ENCODE data around the gene ARHGAP35.
"Not testable (repeated sequence)": the region's sequence is repeated elsewhere in the genome, so short reads cannot be mapped to it uniquely, and the experiment has no call there.

The ARHGAP35 gene

GRCh38 chr19:46872967-46873366 lies 12.2 kb downstream of the ARHGAP35 start:
- no peak for DNase-seq

DNA sequence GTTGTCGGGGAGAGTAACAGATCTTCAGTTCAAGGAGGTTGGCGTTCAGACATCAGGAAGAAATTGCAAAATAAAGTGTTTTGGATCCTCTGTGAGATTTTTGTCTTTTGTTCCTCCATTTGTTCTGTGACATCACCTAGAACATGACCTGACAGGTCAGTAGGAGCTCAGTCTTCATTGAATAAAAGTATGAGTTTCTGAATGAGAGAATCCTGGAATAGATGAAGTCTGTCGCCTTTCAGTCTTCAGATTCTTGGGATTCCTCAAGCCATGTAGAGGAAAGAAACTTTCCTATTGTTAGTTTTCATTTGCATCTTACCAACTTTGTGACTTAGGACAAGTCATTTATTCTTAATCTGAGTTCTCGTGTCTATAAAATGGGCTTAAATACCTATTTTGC lies 14.4 kb downstream of the ARHGAP35 start:
- DNase-seq: no peak

DNA sequence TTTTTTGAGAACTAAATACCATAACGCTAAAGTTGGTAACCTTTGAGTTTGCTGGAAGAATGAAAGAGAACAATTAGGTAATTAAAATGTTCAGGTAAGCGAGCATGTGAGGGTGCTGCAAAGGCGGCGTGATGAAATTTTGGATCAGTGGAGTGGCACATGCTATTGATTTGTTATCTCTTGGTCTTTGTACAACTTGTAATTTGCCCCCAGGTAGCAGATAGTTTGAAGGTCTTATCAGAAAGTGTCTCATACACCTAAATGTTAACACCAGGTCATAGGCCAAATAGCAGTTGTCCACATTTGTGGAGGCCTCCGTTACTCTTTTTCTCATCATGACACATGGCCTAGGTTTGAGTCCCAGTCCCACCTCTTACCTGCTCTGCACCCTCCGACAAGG lies 14.9 kb downstream of the ARHGAP35 start:
- no peak for DNase-seq

DNA sequence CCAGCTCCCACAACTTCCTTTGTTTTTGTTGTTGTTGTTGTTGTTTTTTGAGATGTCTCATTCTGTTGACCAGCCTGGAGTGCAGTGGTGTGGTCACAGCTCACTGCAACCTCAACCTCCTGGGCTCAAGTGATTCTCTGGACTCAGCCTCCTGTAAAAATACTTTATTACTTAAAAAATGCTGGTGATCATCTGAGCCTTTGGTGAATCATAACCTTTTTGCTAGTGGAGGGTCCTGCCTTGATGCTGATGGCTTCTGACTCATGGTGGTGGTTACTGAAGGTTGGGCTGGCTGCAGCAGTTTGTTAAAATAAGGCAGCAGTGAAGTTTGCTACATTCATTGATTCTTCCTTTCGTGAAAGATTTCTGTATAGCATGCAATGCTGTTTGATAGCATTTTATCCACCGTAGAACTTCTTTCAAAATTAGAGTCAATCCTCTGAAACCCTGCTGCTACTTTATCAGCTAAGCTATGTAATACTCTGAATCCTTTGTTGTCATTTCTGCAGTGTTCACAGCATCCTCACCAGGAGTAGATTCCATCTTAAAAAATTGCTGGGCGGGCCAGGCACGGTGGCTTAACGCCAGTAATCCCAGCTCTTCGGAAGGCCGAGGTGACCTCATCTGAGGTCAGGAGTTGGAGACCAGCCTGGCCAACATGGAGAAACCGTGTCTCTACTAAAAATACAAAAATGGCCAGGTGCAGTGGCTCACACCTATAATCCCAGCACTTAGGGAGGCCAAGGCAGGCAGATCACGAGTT lies 18.0 kb downstream of the ARHGAP35 start:
- DNase-seq: no peak

DNA sequence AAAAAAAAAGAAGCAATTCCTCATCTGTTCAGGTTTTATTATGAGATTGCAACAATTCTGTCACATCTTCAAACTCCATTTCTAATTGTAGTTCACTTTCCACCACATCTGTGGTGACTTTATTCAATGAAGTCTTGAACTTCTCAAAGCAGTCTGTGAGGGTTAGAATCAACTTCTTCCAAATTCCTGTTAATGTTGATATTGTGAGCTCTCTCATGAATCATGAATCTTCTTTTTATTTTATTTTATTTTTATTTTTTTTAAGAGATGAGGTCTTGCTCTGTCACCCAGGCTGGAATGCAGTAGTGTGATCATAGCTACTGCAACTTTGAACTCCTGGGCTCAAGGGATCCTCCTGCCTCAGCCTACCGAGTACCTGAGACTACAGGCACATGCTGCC lies 19.6 kb downstream of the ARHGAP35 start:
- no peak for DNase-seq

- no peak for DNase-seq
These were observed 20.3 kb downstream of the ARHGAP35 start for GRCh38 chr19:46881092-46881491.

DNA sequence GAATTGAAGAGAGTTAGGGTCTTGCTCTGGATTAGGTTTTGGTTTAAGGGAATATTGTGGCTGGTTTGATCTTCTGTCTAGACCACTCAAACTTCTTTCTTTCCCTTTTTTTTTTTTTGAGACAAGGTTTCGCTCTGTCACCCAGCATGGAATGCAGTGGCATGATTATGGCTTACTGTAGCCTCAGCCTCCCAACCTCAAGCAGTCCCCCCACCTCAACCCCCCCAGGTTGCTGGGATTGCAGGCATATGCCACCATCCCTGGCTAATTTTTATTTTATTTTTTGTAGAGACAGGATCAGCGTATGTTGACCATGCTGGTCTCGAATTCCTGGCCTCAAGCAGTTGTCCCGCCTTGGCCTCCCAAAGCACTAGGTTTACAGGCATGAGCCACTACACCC lies 21.2 kb downstream of the ARHGAP35 start:
- DNase-seq: no peak

- not testable (repeated sequence) for DNase-seq
These were observed 22.0 kb downstream of the ARHGAP35 start for GRCh38 chr19:46882751-46883150.

- no peak for DNase-seq
These were observed 24.6 kb downstream of the ARHGAP35 start for GRCh38 chr19:46885411-46885810.

- DNase-seq: no peak
These were observed 25.9 kb downstream of the ARHGAP35 start for GRCh38 chr19:46886546-46887239.

GRCh38 chr19:46887240-46887782 lies 26.5 kb downstream of the ARHGAP35 start:
- DNase-seq: no peak

DNA sequence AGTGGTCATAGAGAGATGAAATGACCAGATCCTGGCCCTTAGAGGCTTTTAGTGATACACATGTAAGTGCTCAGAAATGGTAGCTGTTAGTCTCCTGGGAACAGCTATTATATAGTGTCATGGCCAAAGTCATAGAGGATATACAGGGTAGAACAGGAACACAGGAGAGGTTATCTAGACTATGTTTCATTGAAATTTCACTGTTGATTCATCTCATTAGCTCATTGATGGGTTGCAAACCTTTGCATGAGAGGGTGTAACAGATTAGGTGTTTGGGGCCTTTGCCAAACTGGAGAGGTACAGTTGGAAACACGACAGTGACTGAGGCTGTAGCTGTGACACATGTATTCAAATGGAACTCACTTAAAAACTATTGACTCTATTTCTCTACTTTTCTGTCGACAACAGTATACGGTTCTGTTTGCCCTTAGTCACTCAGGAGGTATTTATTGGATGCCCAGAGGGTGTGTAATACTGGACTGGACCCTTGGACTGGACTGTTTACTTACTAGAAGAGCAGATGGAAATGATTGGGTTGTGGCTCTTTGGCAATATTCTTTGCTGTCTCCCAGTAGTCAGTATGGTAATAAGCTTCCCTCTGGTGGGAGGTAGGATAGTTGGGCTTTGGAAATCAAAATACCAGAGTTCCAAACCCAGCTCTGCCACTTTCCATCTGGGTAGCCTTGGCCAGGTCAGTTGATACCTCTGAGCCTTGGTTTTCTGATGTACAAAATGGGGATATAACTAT lies 29.8 kb downstream of the ARHGAP35 start:
- no peak for DNase-seq

DNA sequence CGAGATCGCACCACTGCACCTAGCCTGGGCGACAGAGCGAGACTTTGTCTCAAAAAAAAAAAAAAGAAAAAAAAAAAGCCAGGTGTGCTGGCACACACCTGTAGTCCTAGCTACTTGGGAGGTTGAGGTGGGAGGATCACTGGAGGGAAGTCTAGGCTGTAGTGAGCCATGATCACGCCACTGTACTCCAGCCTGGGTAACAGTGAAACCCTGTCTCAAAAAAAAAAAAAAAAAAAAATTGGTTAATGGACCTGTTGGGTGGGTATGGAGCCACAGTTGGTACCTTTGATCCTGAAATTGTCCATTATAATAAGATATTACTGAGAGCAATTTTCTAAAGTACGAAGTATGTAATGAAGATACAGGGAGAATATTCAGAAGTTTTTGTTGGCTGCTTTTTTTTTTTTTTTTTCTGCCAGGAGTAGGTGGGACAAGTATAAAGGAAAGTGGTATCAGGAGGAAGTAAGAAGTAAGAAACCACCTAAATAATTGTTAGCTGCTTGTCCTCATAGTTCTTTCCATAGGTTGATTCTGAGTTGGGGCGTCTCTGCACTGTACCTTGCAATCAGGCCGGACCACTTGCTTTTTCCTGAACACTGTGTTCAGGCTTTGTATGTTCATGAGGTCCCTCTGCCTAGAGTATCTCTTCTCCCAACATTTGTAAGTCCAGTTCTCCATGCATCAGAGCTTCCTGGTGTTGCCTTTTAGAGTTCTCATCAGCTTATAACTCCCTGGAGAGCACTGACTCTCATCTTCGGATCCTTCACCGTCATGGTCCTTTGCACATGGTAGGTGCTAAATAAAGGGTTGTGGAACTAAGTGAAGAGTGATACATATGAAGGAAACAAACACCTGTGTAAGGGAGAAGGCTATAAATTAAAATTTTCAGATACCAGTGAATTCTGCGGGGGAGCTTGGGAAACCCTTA lies 31.7 kb downstream of the ARHGAP35 start:
- DNase-seq: no peak

- DNase-seq: peak; percentile 64
These were observed 35.4 kb downstream of the ARHGAP35 start for GRCh38 chr19:46896076-46896794.

DNA sequence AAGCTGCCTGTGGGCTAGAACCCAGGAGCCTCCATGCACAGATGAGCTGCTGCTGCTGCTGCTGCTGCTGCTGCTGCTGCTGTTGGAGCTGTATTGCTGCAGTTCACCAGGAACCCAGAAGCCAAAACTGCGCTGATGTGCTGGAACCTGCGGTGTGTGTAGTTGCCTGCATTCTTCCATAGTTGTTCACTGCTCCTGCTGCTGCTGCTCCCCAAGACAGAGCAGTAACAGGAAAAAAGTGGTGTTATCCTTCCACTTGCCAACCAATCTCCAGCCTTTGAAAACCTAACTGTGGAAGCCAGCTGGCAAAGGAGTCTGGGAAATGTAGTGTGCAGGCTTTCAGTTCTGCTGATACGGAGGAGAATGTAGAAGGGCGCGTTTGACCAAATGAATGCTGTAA lies 37.9 kb downstream of the ARHGAP35 start:
- DNase-seq: no peak

DNA sequence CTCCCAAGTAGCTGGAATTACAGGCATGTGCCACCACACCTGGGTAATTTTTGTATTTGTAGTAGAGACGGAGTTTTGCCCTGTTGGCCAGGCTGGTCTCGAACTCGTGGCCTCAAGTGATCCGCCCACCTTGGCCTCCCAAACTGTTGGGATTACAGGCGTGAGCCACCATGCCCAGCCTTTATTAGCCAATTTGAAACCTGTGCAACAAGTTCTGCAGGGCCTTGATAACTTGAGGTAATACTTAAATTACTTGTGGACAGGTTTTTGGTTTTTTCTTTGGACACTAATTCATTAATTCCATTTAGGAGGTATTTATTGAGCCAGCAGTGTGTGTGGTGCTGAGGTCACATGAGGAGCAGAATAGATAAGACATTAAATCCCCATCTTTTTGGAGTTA lies 39.5 kb downstream of the ARHGAP35 start:
- no peak for DNase-seq

GRCh38 chr19:46901701-46902401 lies 41.1 kb downstream of the ARHGAP35 start:
- DNase-seq: no peak

- DNase-seq: no peak
These were observed 41.6 kb downstream of the ARHGAP35 start for GRCh38 chr19:46902402-46902766.

DNA sequence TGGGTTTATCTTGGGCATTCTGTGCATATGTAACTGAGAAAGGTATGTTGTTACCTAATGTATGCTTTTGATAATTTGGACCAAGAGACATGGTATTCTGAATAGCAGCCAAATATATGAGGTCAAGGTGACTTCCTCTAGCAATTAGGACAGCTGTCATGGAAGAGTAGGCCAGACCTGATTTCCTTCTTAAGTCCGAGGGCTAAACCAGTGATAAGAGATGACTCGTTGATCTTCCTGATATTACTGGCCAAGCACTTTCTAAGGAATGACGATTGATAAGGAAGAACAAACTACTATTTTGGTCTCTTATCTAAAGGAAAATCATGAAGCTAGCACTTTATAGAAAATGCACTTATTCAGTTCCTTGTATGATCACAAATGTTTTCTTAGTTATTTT lies 42.7 kb downstream of the ARHGAP35 start:
- DNase-seq: no peak

DNA sequence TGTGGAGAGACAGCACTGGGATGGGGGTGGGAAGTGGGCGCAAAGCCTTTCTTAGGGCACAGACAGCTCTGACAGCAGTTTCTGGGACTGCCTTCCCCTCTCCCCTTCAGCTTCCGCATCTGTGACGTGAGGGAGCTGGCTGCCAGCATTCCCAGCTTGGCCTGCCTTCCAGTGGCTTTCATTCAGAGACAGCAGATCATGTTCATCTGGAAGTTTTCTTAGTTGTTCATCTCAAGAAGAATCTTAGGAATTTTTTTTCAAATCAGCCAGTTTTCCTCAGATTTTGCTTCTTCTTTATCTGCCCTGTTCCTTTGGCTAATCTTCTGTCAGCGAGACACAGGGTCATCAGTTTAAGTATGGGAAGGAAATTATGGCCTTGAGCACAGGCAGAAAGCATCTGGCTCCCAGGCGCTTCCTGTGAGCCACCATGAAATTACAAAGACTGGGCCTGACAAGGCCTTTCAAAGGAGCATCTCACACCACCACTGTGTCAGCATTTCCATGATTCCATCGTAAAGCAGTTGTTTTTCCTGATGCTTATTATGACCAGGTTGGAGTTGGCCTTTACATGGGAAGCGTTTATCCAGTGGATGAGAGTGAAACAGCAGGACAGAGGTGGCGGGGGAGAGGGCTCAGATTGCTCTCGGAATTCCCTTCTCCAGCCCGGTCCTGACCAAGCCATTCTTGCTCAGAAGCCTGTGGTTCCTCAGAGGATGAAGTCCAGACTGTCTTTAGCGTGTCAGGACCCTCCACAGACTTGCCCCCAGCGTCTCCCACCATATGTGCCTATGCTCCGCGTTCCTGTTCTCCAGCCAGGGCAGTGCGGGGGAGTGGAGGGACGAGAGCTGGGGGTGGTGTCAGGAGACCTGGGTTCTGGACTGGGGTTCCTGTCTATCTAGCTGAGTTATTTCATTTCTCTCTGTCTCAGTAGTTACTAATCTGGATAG lies 43.6 kb downstream of the ARHGAP35 start:
- DNase-seq: no peak
